Measurements from ENCODE around the gene SYT8. TPM values are rescaled to one million over a fixed set of nuclear protein-coding genes. Genes with fewer than 3 reads are reported as not detected.
"Not testable (repeated sequence)": the region's sequence is repeated elsewhere in the genome, so short reads cannot be mapped to it uniquely, and the experiment has no call there.

SYT8 gene
- total RNA-seq, 1 experiment from 2014 or later, result 1.0 TPM

- CTCF ChIA-PET; ATAC-seq; H3K9me2 ChIP-seq (ENCODE audit: insufficient read depth); DNase-seq (ENCODE audit: low read depth, low spot score); H3K27me3 ChIP-seq (ENCODE audit: insufficient read depth, low read length); H3K79me2 ChIP-seq (ENCODE audit: insufficient read depth, low read length); H3K4me3 ChIP-seq (replicated peaks in 1 of 2; ENCODE audit: low read depth in 1 of 2, low read length in 2 of 2); H3K9ac ChIP-seq (ENCODE audit: low read length); H3K4me1 ChIP-seq (ENCODE audit: control insufficient read depth in 1 of 2, insufficient read depth in 2 of 2, low read length in 2 of 2); H3K36me3 ChIP-seq (ENCODE audit: control insufficient read depth in 1 of 2, insufficient read depth in 2 of 2, low read length in 2 of 2); H4K20me1 ChIP-seq (ENCODE audit: insufficient read depth); H3K4me2 ChIP-seq (ENCODE audit: low read length); POLR2A ChIA-PET; H3K9me3 ChIP-seq (ENCODE audit: control insufficient read depth in 1 of 2, insufficient read depth in 1 of 2, low read depth in 1 of 2, low read length in 2 of 2); BruUV-seq (replicated peaks); H3K27ac ChIP-seq (ENCODE audit: low read depth, low read length); RAD21 ChIA-PET (ENCODE audit: low non-redundant PET in 1 of 2, low total read pairs in 2 of 2, uncharacterized antibody in 2 of 2, unreplicated experiment in 2 of 2); H2AFZ ChIP-seq (ENCODE audit: low read depth, low read length, poor library complexity, severe bottlenecking): not testable (repeated sequence)
- intact Hi-C loops (cut with micrococcal nuclease), result loop anchor here (5.0 kb wide), 1 partner anchor 101 kb away; no protein-coding TSS in a partner anchor
These were observed 21.4 kb upstream of the SYT8 start for GRCh38 chr11:1813356-1813755.

- Histone ChIP-seq H3K9ac (ENCODE audit: low read length) (no peak overlapping the region), H3K79me2 (ENCODE audit: insufficient read depth, low read length) (no peaks in the 10 kb centered on the region), H4K20me1 (ENCODE audit: insufficient read depth) (no peaks in the 10 kb centered on the region), H3K4me2 (ENCODE audit: low read length) (no peak overlapping the region), H3K4me1 (ENCODE audit: control insufficient read depth in 1 of 2, insufficient read depth in 2 of 2, low read length in 2 of 2) (no peaks in the 10 kb centered on the region), H3K9me3 (ENCODE audit: control insufficient read depth in 1 of 2, insufficient read depth in 1 of 2, low read depth in 1 of 2, low read length in 2 of 2) (peaks cover 4 to 6% of the 10 kb centered on the region in 2 experiments; a peak in 2 of 4 replicates), H3K36me3 (ENCODE audit: control insufficient read depth in 1 of 2, insufficient read depth in 2 of 2, low read length in 2 of 2) (no peaks in the 10 kb centered on the region), H3K27me3 (ENCODE audit: insufficient read depth, low read length) (no peaks in the 10 kb centered on the region), H3K9me2 (ENCODE audit: insufficient read depth) (no peaks in the 10 kb centered on the region), H2AFZ (ENCODE audit: low read depth, low read length, poor library complexity, severe bottlenecking) (no peak overlapping the region), H3K4me3 (replicated peaks in 1 of 2; ENCODE audit: low read depth in 1 of 2, low read length in 2 of 2) (no peak overlapping the region), H3K27ac (ENCODE audit: low read depth, low read length) (no peak overlapping the region)
- BruUV-seq (replicated peaks), result no TSS peak
- ChIA-PET CTCF (no interaction called here), RAD21 (ENCODE audit: low non-redundant PET in 1 of 2, low total read pairs in 2 of 2, uncharacterized antibody in 2 of 2, unreplicated experiment in 2 of 2) (no interaction called here), POLR2A (no interaction called here)
- ATAC-seq, result no peak
- no peak for DNase-seq (ENCODE audit: low read depth, low spot score)
- TF ChIP-seq ELF1 (IDR thresholded peaks at IDR 0.05; ENCODE audit: borderline replicate concordance, low read depth), result no peak
- intact Hi-C loops (cut with micrococcal nuclease), result loop anchor here (5.0 kb wide), 1 partner anchor 102 kb away; no protein-coding TSS in a partner anchor
These were observed 20.1 kb upstream of the SYT8 start for GRCh38 chr11:1814691-1815090.

DNA sequence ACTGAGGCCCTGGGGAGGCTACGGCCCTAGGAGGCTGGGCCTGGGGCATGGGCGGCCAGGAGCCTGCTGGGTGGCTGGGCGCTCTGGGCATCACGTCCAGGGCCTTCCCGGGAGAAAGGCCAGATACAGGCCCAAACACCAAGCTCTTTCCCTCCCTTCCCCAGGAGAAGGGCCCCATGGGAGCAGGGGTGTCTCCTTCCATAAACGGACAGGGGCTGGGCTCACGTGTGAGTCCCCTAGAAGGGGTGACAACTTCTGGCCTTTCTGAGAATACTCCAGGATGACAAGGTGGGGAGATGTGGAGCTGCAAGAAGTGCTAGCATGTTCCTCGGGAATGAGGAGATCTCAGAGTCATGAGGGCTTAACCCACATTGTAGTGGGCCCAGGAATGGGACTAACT lies 19.5 kb upstream of the SYT8 start:
- Histone ChIP-seq H4K20me1 (ENCODE audit: insufficient read depth) (no peaks in the 10 kb centered on the region), H3K4me2 (ENCODE audit: low read length) (no peak overlapping the region), H3K4me3 (replicated peaks in 1 of 2; ENCODE audit: low read depth in 1 of 2, low read length in 2 of 2) (no peak overlapping the region), H3K9me2 (ENCODE audit: insufficient read depth) (no peaks in the 10 kb centered on the region), H3K27ac (ENCODE audit: low read depth, low read length) (no peak overlapping the region), H2AFZ (ENCODE audit: low read depth, low read length, poor library complexity, severe bottlenecking) (no peak overlapping the region), H3K9ac (ENCODE audit: low read length) (no peak overlapping the region), H3K9me3 (ENCODE audit: control insufficient read depth in 1 of 2, insufficient read depth in 1 of 2, low read depth in 1 of 2, low read length in 2 of 2) (peaks cover 4 to 6% of the 10 kb centered on the region in 2 experiments; a peak in 2 of 4 replicates), H3K79me2 (ENCODE audit: insufficient read depth, low read length) (no peaks in the 10 kb centered on the region), H3K36me3 (ENCODE audit: control insufficient read depth in 1 of 2, insufficient read depth in 2 of 2, low read length in 2 of 2) (no peaks in the 10 kb centered on the region), H3K27me3 (ENCODE audit: insufficient read depth, low read length) (no peaks in the 10 kb centered on the region), H3K4me1 (ENCODE audit: control insufficient read depth in 1 of 2, insufficient read depth in 2 of 2, low read length in 2 of 2) (no peaks in the 10 kb centered on the region)
- no TSS peak for BruUV-seq (replicated peaks)
- RAD21 ChIA-PET (ENCODE audit: low non-redundant PET in 1 of 2, low total read pairs in 2 of 2, uncharacterized antibody in 2 of 2, unreplicated experiment in 2 of 2), result no interaction called here
- intact Hi-C loops (cut with micrococcal nuclease), result no loop called here
- DNase-seq (ENCODE audit: low read depth, low spot score) (no peak), ATAC-seq (no peak)
- POLR2A ChIA-PET, result no interaction called here
- CTCF ChIA-PET, result interaction anchor here (1.1 kb wide), 1 partner anchor 17 kb away, joined by 3 read pairs; no protein-coding TSS in a partner anchor
- no peak for TF ChIP-seq FOSL1 (IDR thresholded peaks at IDR 0.05; ENCODE audit: low read depth)
- TF ChIP-seq CBX3 (IDR thresholded peaks at IDR 0.05; ENCODE audit: low read depth), result no peak
- no peak for TF ChIP-seq ZNF274 (IDR thresholded peaks at IDR 0.05; ENCODE audit: low read depth, low read length)
- TF ChIP-seq SP1 (IDR thresholded peaks at IDR 0.05; ENCODE audit: low read depth), result no peak
- TF ChIP-seq EZH2 (IDR thresholded peaks at IDR 0.05), result no peak
- no peak for TF ChIP-seq RAD21 (IDR thresholded peaks at IDR 0.05; ENCODE audit: low read depth)
- no peak for TF ChIP-seq POLR2AphosphoS5 (IDR thresholded peaks at IDR 0.05; ENCODE audit: low read depth, low read length)
- TF ChIP-seq ATF3 (IDR thresholded peaks at IDR 0.05), result no peak
- TF ChIP-seq ELF1 (IDR thresholded peaks at IDR 0.05; ENCODE audit: borderline replicate concordance, low read depth), result no peak
- no peak for TF ChIP-seq CEBPB (IDR thresholded peaks at IDR 0.05; ENCODE audit: low read depth)
- TF ChIP-seq, protein P1, sequence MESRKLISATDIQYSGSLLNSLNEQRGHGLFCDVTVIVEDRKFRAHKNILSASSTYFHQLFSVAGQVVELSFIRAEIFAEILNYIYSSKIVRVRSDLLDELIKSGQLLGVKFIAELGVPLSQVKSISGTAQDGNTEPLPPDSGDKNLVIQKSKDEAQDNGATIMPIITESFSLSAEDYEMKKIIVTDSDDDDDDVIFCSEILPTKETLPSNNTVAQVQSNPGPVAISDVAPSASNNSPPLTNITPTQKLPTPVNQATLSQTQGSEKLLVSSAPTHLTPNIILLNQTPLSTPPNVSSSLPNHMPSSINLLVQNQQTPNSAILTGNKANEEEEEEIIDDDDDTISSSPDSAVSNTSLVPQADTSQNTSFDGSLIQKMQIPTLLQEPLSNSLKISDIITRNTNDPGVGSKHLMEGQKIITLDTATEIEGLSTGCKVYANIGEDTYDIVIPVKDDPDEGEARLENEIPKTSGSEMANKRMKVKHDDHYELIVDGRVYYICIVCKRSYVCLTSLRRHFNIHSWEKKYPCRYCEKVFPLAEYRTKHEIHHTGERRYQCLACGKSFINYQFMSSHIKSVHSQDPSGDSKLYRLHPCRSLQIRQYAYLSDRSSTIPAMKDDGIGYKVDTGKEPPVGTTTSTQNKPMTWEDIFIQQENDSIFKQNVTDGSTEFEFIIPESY (IDR thresholded peaks at IDR 0.05; ENCODE audit: extremely low read depth, insufficient replicate concordance, low read length), result no peak
- no peak for TF ChIP-seq EZH2phosphoT487 (IDR thresholded peaks at IDR 0.05; ENCODE audit: borderline replicate concordance)
- TF ChIP-seq EGR1 (IDR thresholded peaks at IDR 0.05; ENCODE audit: low read depth), result no peak
- TF ChIP-seq SIN3A (IDR thresholded peaks at IDR 0.05; ENCODE audit: low read depth), result no peak
- TF ChIP-seq ZFX (IDR thresholded peaks at IDR 0.05), result no peak
